Renal cortex interstitium (tissue), 15 donors: ENCODE measurements around the gene XG. TPM values are rescaled to one million over a fixed set of nuclear protein-coding genes. Genes with fewer than 3 reads are reported as not detected.
"Not testable (repeated sequence)": the region's sequence is repeated elsewhere in the genome, so short reads cannot be mapped to it uniquely, and the experiment has no call there.

Experiments used
- DNase-seq, 11 donors: peaks; one replicate each; pipeline ENCODE4 v3.0.0-alpha.2; 2013; ENCODE audit warnings: low read depth in 9 of 11, low spot score in 4 of 11; ENCODE audit errors: extremely low read depth in 1 of 11
- long read RNA-seq, 16 experiments: transcript quantifications; one replicate each; lab custom pipeline, GENCODE V29; 2026
- polyA plus RNA-seq, 3 donors: library from polyadenylated mRNA; unstranded; fragments of 120-200 nt; gene quantifications; one replicate each; pipeline ENCODE4 v1.2.1, GENCODE V29; 2013; ENCODE audit not compliant: insufficient read length in 3 of 3

XG gene, protein sequence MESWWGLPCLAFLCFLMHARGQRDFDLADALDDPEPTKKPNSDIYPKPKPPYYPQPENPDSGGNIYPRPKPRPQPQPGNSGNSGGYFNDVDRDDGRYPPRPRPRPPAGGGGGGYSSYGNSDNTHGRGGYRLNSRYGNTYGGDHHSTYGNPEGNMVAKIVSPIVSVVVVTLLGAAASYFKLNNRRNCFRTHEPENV
- under 1 TPM; 0.20 to 0.53 (median 0.50) TPM for polyA plus RNA-seq
- long read RNA-seq, donor 1: 0 reads
- long read RNA-seq, donor 2: 0 reads
- long read RNA-seq, donor 3: 0 reads
- long read RNA-seq, donor 4: 0 reads
- long read RNA-seq, donor 5, partial matches to known transcripts: 7 of 7 reads
- long read RNA-seq, donor 5, other reads (novel, unspliced or antisense): 0 of 7 reads
- long read RNA-seq, donor 6: 0 reads
- long read RNA-seq, donor 7, partial matches to known transcripts: 61 of 84 reads
- long read RNA-seq, donor 7, other reads (novel, unspliced or antisense): 23 of 84 reads
- long read RNA-seq, donor 8: 0 reads
- long read RNA-seq, donor 9: 0 reads
- long read RNA-seq, donor 10: 0 reads
- long read RNA-seq, donor 11: 0 reads
- long read RNA-seq, donor 12: 0 reads
- long read RNA-seq, donor 13: 0 reads
- long read RNA-seq, donor 14: 0 reads
- long read RNA-seq, donor 15: 0 reads
- long read RNA-seq, donor 16: 0 reads

DNA sequence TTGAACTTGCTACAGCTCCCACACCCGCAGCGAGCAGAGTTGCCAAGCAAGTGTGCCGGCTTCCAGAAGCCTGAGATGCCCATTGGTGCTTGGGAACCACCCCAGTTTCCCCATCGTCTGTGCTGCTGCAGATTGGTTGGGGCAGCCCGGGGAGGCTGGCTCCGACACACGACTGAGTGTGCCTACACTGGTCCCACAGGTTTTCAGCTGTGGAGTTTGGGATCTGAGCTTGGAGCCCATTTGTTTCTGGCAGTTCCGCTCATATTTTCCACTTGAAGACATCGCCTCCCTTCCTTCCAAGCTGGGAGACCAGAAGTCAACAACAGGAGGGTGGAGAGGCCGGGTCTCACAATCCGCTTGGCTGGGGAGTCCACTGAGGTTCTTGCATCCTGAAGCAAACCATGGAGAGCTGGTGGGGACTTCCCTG lies at the start of gene XG:
Gene XG (plus strand): TSS at position 167 of the 427 bp plus-strand sequence. CDS start 235 bp downstream, at position 402.
- DNase-seq: not testable (repeated sequence)

GRCh38 chrX:2703991-2704369 lies 47.9 kb upstream of the XG start:
- no peak for DNase-seq

GRCh38 chrX:2705046-2705832 lies 46.6 kb upstream of the XG start:
- no peak for DNase-seq

GRCh38 chrX:2707334-2707760 lies 44.5 kb upstream of the XG start:
- DNase-seq: peak in 10 of 11 donors; percentile 32 to 71 (median 58)

GRCh38 chrX:2708021-2708420 lies 43.8 kb upstream of the XG start:
- DNase-seq: no peak

DNA sequence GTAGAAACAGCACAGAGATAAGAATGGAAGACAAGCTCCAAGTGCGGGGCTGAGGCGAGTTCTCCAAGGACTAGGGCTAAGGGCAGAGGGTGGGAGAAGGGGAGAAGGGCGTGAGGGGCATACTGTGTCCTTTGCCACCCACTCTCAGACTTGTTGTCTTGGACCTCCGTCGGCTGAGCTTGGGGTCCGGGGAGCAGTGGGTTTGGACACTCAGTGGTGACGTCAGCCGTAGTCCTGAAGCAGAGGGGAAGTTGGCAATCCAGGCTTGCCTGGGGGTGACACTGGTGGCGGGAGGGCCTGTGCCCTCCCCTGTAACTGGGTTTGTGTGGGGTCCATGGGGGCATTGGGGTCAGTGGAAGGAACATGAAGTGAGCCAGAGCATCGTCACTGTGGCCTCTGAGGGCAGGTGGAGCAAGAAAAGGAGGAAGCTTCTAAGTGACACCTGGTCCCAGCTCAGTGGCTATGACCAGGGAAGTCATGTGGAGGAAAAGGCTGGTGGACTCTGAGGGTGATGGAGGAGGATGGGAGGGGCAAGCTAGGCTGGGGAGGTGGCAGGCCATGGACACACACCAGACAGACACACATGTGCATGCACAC lies 43.1 kb upstream of the XG start:
- no peak for DNase-seq

- DNase-seq: no peak
Observed at GRCh38 chrX:2709556-2709955, 42.3 kb upstream of the XG start.

GRCh38 chrX:2710041-2710840 lies 41.6 kb upstream of the XG start:
- no peak for DNase-seq

DNA sequence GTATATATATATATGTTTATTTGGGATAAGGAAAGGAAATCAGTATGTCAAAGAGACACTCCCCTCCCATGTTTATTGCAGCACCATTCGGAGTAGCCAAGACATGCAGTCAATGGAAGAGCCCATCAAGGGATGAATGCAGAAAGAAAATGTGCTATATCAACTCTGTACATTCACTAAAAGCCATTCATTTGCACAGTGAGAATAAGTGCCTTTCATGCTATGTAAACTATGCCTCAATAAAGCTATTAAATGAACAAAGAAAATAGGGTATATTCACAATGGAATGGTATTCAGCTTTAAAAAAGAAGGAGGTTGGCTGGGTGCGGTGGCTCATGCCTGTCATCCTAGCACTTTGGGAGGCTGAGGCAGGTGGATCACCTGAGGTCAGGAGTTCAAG lies 40.4 kb upstream of the XG start:
- DNase-seq: no peak

DNA sequence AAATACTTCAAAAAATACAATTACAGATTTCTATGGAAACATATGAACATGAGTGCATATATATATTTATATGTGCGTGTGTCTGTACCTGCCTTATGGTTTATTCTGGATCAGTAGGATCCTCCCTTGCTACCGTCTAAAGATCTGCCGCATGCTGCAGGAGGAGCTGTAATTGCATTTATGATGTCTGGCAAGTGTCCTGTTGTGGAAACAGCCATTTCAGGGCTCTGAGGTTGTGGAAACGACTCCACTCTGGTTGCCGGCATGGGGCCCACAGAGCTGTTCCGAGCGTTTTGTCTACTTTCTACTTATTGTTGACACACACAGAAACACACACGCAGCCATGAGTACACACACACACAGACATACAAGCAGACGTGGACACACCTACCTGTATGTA lies 39.4 kb upstream of the XG start:
- no peak for DNase-seq

DNA sequence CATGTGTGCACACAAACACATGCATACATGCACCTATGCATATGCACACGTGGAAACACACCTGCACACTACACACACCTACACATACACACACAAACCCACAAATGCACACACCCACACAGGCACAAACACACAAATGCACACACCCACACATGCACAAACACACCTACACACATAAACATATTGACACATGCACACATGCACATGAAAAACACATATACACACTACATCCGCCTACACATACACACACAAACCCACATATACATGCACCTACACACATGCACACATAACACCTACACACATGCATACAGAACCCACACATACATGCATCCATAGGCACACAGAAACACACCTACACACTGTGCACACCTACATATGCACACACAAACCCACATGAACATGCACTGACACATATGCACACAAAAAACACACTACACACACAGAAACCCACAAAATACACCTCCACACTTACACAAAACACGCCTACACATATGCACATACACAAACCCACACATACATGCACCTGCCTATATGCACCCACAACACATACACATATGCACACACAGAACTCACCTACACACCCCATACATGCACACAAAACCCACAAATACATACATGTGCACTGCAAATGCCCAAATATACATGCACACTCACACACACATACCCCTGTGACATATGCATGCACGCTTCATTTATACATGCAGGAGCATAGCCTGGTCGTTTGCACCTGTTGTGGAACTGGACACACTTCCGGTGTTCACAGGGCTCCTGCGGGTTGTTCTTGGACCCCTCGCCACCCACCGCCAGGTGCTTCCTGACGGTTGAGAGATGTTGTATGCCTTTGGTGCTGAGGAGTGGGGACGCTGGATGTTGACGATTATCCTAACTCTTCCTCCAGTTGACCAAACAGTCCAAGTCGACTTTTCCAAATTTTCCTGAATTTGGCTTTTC lies 38.7 kb upstream of the XG start:
- no peak for DNase-seq

DNA sequence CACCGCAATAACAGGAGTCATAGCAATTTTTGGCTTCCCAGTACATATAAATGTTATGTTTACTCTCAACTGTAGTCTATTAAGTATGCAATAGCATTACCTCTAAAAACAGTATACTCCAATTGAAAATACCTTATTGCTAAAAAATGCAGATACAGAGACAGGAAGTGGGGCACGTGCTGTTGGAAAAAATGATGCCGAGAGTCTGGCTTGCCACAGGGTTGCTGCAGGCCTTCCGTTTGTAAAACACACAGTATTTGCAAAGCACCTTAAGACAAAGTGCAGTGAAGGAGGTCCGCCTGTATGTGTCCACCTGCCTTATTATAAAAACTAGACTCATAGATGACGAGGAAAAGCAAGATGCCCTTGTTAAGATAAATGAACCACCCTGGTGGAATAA lies 37.3 kb upstream of the XG start:
- no peak for DNase-seq

DNA sequence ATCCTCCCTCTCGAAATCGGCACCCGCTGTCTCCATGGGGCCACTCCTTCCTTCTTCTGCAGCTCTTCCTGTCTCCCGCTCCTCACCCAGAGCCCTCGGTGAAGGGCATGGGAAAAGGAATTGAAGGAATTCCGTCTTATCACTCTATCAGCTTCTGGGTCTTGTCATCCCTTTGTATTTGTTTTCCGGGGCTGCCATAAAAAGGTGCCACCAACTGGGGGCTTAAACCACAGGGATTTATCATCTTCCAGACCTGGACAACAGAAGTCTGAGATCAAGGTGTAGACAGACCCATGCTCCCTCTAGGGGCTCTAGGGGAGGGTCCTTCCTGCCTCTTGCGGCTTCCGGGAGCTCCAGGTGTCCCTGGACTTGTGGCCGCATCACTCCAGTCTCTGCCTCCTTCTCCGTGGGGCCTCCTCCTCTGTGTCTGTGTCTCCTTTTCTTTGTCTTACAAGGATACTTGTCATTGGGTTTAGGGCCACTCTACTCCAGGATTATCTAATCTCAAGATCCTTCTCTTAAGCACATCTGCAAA lies 36.7 kb upstream of the XG start:
- DNase-seq: no peak

DNA sequence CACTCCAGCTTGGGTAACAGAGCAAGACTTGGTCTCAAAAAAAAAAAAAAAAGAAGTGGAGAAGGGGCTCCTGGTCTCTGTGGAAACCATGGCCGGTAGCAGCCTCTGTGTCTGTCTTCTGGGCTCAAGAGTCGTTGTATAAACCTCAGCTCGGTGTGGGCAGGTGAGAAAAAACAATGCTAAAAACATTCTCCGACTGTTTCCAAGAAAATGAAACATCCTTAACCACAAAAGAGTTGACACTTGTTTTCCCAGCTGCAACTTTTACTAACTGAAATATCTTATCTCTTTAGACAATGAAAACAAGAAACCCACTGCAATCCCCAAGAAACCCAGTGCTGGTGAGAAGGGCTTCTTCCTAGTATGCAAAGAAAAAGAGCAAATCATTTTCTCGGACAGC lies 34.5 kb upstream of the XG start:
- DNase-seq: no peak

DNA sequence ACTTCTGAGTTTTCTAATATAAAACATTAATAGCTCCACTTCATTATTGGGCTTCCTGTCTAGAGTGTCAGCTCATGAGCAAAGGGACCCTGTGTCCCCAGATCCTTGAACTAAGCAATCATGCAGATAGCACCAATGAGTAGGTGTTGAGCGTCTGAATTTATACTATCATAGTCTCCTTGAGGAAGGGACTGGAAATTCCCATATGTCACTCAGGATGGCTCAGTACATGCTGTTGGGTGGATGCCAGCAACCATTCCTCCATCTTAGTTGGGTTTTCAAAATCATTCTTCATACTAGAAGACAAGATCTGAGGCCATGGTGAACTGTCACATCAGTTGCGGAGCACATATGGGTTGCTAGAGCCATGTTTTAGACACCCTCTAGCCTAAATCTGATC lies 33.0 kb upstream of the XG start:
- no peak for DNase-seq

GRCh38 chrX:2719774-2720447 lies 31.9 kb upstream of the XG start:
- no peak for DNase-seq
